H1 (cell line): Measurements from ENCODE around the gene HABP4.

Source experiments
- CBX5 ChIP-seq: fragments of 300-800, 300-1000 bp; sonication (generic); IDR thresholded peaks from 2 replicates; pipeline ENCODE4 v1.7.1; 2016; ENCODE audit warnings: antibody characterized with exemption, low read length, low read depth
- CTCF ChIP-seq, 3 experiments: IDR thresholded peaks; 1 replicate in 2 of 3; 2 replicates in 1 of 3; pipeline versions ENCODE4 v1.5.1 to v1.6.1; 2011; ENCODE audit warnings: low read length in 3 of 3, mild to moderate bottlenecking in 3 of 3, inconsistent platforms in 2 of 3, low read depth in 1 of 3, moderate library complexity in 1 of 3; ENCODE audit not compliant: insufficient read depth in 1 of 3; ENCODE audit errors: control extremely low read depth in 1 of 3
- GTF2F1 ChIP-seq: IDR thresholded peaks from 2 replicates; pipeline ENCODE4 v1.6.1; 2012; ENCODE audit warnings: low read depth, low read length, improper control_type of control experiment, borderline replicate concordance
- HDAC2 ChIP-seq, 2 experiments: fragments of 300-600 bp in 1 of 2; sonication (generic) in 1 of 2; IDR thresholded peaks; 2 replicates each; pipeline ENCODE4 v1.6.1; 2011 to 2012; ENCODE audit warnings: low read depth in 2 of 2, low read length in 2 of 2, mild to moderate bottlenecking in 2 of 2, moderate library complexity in 2 of 2, borderline replicate concordance in 1 of 2, inconsistent platforms in 1 of 2
- JUN ChIP-seq: IDR thresholded peaks from 2 replicates; pipeline ENCODE4 v1.6.1; 2011; ENCODE audit warnings: low read depth, mild to moderate bottlenecking, improper control_type of control experiment, low read length
- MAX ChIP-seq: IDR thresholded peaks from 2 replicates; pipeline ENCODE4 v1.6.1; 2012; ENCODE audit warnings: inconsistent platforms
- POLR2A ChIP-seq, 2 experiments: IDR thresholded peaks; 1 replicate in 1 of 2; 2 replicates in 1 of 2; pipeline ENCODE4 v1.6.1; 2011; ENCODE audit warnings: low read depth in 2 of 2, low read length in 2 of 2, mild to moderate bottlenecking in 2 of 2; ENCODE audit errors: control extremely low read depth in 1 of 2
- POLR2AphosphoS5 ChIP-seq: IDR thresholded peaks from 2 replicates; pipeline ENCODE4 v1.6.1; 2011; ENCODE audit warnings: low read depth, low read length
- RNF2 ChIP-seq: fragments of 200-900, 300-1000 bp; sonication (generic); IDR thresholded peaks from 2 replicates; pipeline ENCODE4 v1.7.1; 2016; ENCODE audit warnings: borderline replicate concordance, low read depth, mild to moderate bottlenecking, antibody characterized with exemption, low read length; ENCODE audit not compliant: poor library complexity, severe bottlenecking; ENCODE audit errors: missing control alignments
- SIN3A ChIP-seq, 2 experiments: IDR thresholded peaks in 1 of 2; conservative IDR thresholded peaks in 1 of 2; 2 replicates each; pipeline ENCODE4 v1.6.1; 2011 to 2012; ENCODE audit warnings: low read length in 2 of 2, improper control_type of control experiment in 1 of 2, low read depth in 1 of 2, mild to moderate bottlenecking in 1 of 2
- TCF12 ChIP-seq: IDR thresholded peaks from 2 replicates; pipeline ENCODE4 v1.6.1; 2011; ENCODE audit warnings: low read depth, mild to moderate bottlenecking, low read length

- TF ChIP-seq SIN3A (conservative IDR thresholded peaks at IDR 0.05 in 1 of 2, IDR thresholded peaks at IDR 0.05 in 1 of 2; ENCODE audit: low read depth in 1 of 2, low read length in 2 of 2), result no peak
- no peak for TF ChIP-seq CTCF (IDR thresholded peaks at IDR 0.05; ENCODE audit: control extremely low read depth in 1 of 3, insufficient read depth in 1 of 3, low read depth in 1 of 3, low read length in 3 of 3)
- no peak for TF ChIP-seq POLR2AphosphoS5
- TF ChIP-seq HDAC2 (IDR thresholded peaks at IDR 0.05; ENCODE audit: borderline replicate concordance in 1 of 2, low read depth in 2 of 2, low read length in 2 of 2), result no peak
- no peak for TF ChIP-seq POLR2A (IDR thresholded peaks at IDR 0.05; ENCODE audit: control extremely low read depth in 1 of 2, low read depth in 2 of 2, low read length in 2 of 2)
- no peak for TF ChIP-seq TCF12
- no peak for TF ChIP-seq CBX5
- TF ChIP-seq GTF2F1, result no peak
- TF ChIP-seq MAX, result no peak
- TF ChIP-seq JUN, result no peak
- no peak for TF ChIP-seq RNF2
These were observed 58.4 kb downstream of the HABP4 start for GRCh38 chr9:96508227-96508940.
